OCI-LY7 (cell line): ENCODE results near the gene PTPRF. TPM values are rescaled to one million over a fixed set of nuclear protein-coding genes. Genes with fewer than 3 reads are reported as not detected.

Source experiments
- BruUV-seq: library from RNA; stranded (reverse); fragments of 400-500 nt; replicated peaks from 2 replicates; lab custom pipeline; 2021; lab: Mats Ljungman, UMichigan
- CTCF ChIA-PET: fragments of 300-600 bp; sonication (Branson Sonifier 250); formaldehyde crosslinking; loops from one replicate; lab custom pipeline; 2022; ENCODE audit warnings: antibody characterized with exemption; ENCODE audit not compliant: unreplicated experiment; lab: Charles Lee
- POLR2A ChIA-PET: fragments of 300-600 bp; sonication (Branson Sonifier 250); formaldehyde crosslinking; loops from one replicate; lab custom pipeline; 2022; ENCODE audit warnings: antibody characterized with exemption; lab: Charles Lee
- DNase-seq: peaks from one replicate; pipeline ENCODE4 v3.0.0-alpha.2; 2015; ENCODE audit warnings: low spot score
- H2AFZ ChIP-seq: fragments of 200-600 bp; sonication (generic), shearing (Covaris generic); 2 replicates; pipeline ENCODE4 v1.6.1; 2014; ENCODE audit warnings: mild to moderate bottlenecking, antibody characterized with exemption, low read length, moderate library complexity
- H3K27ac ChIP-seq: fragments of 200-600 bp; sonication (generic); 2 replicates; pipeline ENCODE4 v1.5.1; 2014; ENCODE audit warnings: mixed run types, low read depth, mild to moderate bottlenecking, moderate library complexity, low read length, inconsistent platforms; ENCODE audit not compliant: poor library complexity, severe bottlenecking
- H3K36me3 ChIP-seq: fragments of 200-600 bp; sonication (generic); 2 replicates; pipeline ENCODE4 v1.6.1; 2014; ENCODE audit warnings: mild to moderate bottlenecking, antibody characterized with exemption, low read length, moderate library complexity, mixed read lengths; ENCODE audit not compliant: insufficient read depth
- H3K4me1 ChIP-seq: fragments of 200-600 bp; sonication (generic); 2 replicates; pipeline ENCODE4 v1.5.1; 2014; ENCODE audit warnings: mild to moderate bottlenecking, low read length; ENCODE audit not compliant: insufficient read depth, poor library complexity, severe bottlenecking
- H3K4me2 ChIP-seq: fragments of 200-600 bp; sonication (generic); 2 replicates; pipeline ENCODE4 v1.6.1; 2014; ENCODE audit warnings: mild to moderate bottlenecking, low read length
- H3K4me3 ChIP-seq: fragments of 200-600 bp; sonication (generic); 2 replicates; pipeline ENCODE4 v1.5.1; 2014; ENCODE audit warnings: mild to moderate bottlenecking, low read depth, low read length; ENCODE audit not compliant: poor library complexity, severe bottlenecking
- H3K79me2 ChIP-seq: fragments of 200-600 bp; sonication (generic); 2 replicates; pipeline ENCODE4 v1.6.1; 2016; ENCODE audit warnings: low read depth, mild to moderate bottlenecking, low read length, moderate library complexity, mixed read lengths; ENCODE audit not compliant: insufficient read depth
- H3K9me2 ChIP-seq: fragments of 200-600 bp; sonication (generic); 2 replicates; pipeline ENCODE4 v1.6.1; 2016; ENCODE audit warnings: mild to moderate bottlenecking, low read length, mixed read lengths; ENCODE audit not compliant: insufficient read depth
- H3K9me3 ChIP-seq: fragments of 200-600 bp; sonication (generic); 2 replicates; pipeline ENCODE4 v1.6.1; 2014; ENCODE audit warnings: mild to moderate bottlenecking, mixed run types, low read length, mixed read lengths
- H4K20me1 ChIP-seq: fragments of 200-600 bp; sonication (generic); 2 replicates; pipeline ENCODE4 v1.6.1; 2014; ENCODE audit warnings: mild to moderate bottlenecking, antibody characterized with exemption, low read length, moderate library complexity, mixed read lengths; ENCODE audit not compliant: insufficient read depth
- CTCF ChIP-seq: fragments of 200-600 bp; sonication (generic); conservative IDR thresholded peaks from 2 replicates; pipeline ENCODE4 v1.5.1; 2014; ENCODE audit warnings: mild to moderate bottlenecking, antibody characterized with exemption, low read length, moderate library complexity, mixed read lengths
- EZH2phosphoT487 ChIP-seq: fragments of 200-600 bp; sonication (generic); IDR thresholded peaks from 2 replicates; pipeline ENCODE4 v1.6.1; 2018; ENCODE audit warnings: low read depth, borderline replicate concordance, mild to moderate bottlenecking, mixed run types, antibody characterized with exemption, low read length, moderate library complexity, mixed read lengths
- intact Hi-C: fragments of 100-400 bp; cut with micrococcal nuclease; formaldehyde crosslinking; loops from one replicate; pipeline ENCODE4 v1.10.0; 2022; ENCODE audit not compliant: unreplicated experiment
- total RNA-seq, 2 experiments: library from RNA; depleted of rRNA in 1 of 2; stranded (reverse); fragments of >200 nt in 1 of 2; shearing (Covaris generic) in 1 of 2; gene quantifications; 2 replicates each; pipeline ENCODE4 v1.2.3, GENCODE V29; 2014 to 2022

Gene PTPRF
- total RNA-seq, 2 experiments from 2014 or later = 0.06 to 0.48 TPM

GRCh38 chr1:43550598-43551246, 20.0 kb downstream of the PTPRF start:
- Histone ChIP-seq H3K36me3 (no peaks in the 10 kb centered on the region), H3K27ac (no peak overlapping the region), H3K4me1 (no peaks in the 10 kb centered on the region), H2AFZ (no peak overlapping the region), H3K9me2 (no peaks in the 10 kb centered on the region), H4K20me1 (no peaks in the 10 kb centered on the region), H3K4me2 (no peak overlapping the region), H3K4me3 (no peak overlapping the region), H3K79me2 (no peaks in the 10 kb centered on the region), H3K9me3 (no peaks in the 10 kb centered on the region)
- ChIA-PET POLR2A (interaction anchor here (0.6 kb wide), 1 partner anchor 805 kb away, joined by 4 read pairs; no protein-coding TSS in a partner anchor), CTCF (interaction anchor here (0.6 kb wide), 2 partner anchors 20 to 221 kb away, joined by 3 to 7 read pairs; no protein-coding TSS in a partner anchor)
- no TSS peak for BruUV-seq
- TF ChIP-seq EZH2phosphoT487 (no peak), CTCF (no peak)
- intact Hi-C loops = no loop called here
- no peak for DNase-seq

GRCh38 chr1:43551396-43551888, 20.8 kb downstream of the PTPRF start:
- intact Hi-C loops = no loop called here
- Histone ChIP-seq H3K9me3 (no peaks in the 10 kb centered on the region), H3K4me1 (no peaks in the 10 kb centered on the region), H3K27ac (no peak overlapping the region), H3K9me2 (no peaks in the 10 kb centered on the region), H3K4me2 (no peak overlapping the region), H3K36me3 (no peaks in the 10 kb centered on the region), H2AFZ (no peak overlapping the region), H3K79me2 (no peaks in the 10 kb centered on the region), H4K20me1 (no peaks in the 10 kb centered on the region), H3K4me3 (no peak overlapping the region)
- no peak for DNase-seq
- TF ChIP-seq CTCF (no peak), EZH2phosphoT487 (no peak)
- POLR2A ChIA-PET = no interaction called here
- CTCF ChIA-PET = no interaction called here
- no TSS peak for BruUV-seq

- intact Hi-C loops = no loop called here
- no peaks in the 10 kb centered on the region for H3K36me3 ChIP-seq
- H3K4me2 ChIP-seq = no peak overlapping the region
- BruUV-seq = no TSS peak
- no peaks in the 10 kb centered on the region for H3K4me1 ChIP-seq
- no peak overlapping the region for H2AFZ ChIP-seq
- H3K79me2 ChIP-seq = no peaks in the 10 kb centered on the region
- POLR2A ChIA-PET = no interaction called here
- TF ChIP-seq CTCF = no peak
- no peak for TF ChIP-seq EZH2phosphoT487
- no peaks in the 10 kb centered on the region for H3K9me2 ChIP-seq
- no peak overlapping the region for H3K4me3 ChIP-seq
- no peaks in the 10 kb centered on the region for H4K20me1 ChIP-seq
- no peak for DNase-seq
- H3K27ac ChIP-seq = no peak overlapping the region
- H3K9me3 ChIP-seq = no peaks in the 10 kb centered on the region
- CTCF ChIA-PET = no interaction called here
Measured at GRCh38 chr1:43552059-43552742, 21.5 kb downstream of the PTPRF start.
